Measurements from ENCODE around the gene ACACB.

Gene ACACB

GRCh38 chr12:109116611-109116949 lies 193 bp downstream of the ACACB start:
- no peak overlapping the region for H3K4me3 ChIP-seq (replicated peaks; ENCODE audit: low read depth, low read length)
- H3K27me3 ChIP-seq (replicated peaks; ENCODE audit: control insufficient read depth, insufficient read depth, low read length), result no peaks in the 10 kb centered on the region
- TF ChIP-seq, protein P1, sequence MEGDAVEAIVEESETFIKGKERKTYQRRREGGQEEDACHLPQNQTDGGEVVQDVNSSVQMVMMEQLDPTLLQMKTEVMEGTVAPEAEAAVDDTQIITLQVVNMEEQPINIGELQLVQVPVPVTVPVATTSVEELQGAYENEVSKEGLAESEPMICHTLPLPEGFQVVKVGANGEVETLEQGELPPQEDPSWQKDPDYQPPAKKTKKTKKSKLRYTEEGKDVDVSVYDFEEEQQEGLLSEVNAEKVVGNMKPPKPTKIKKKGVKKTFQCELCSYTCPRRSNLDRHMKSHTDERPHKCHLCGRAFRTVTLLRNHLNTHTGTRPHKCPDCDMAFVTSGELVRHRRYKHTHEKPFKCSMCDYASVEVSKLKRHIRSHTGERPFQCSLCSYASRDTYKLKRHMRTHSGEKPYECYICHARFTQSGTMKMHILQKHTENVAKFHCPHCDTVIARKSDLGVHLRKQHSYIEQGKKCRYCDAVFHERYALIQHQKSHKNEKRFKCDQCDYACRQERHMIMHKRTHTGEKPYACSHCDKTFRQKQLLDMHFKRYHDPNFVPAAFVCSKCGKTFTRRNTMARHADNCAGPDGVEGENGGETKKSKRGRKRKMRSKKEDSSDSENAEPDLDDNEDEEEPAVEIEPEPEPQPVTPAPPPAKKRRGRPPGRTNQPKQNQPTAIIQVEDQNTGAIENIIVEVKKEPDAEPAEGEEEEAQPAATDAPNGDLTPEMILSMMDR (IDR thresholded peaks at IDR 0.05; ENCODE audit: insufficient read depth, low read length, poor library complexity, severe bottlenecking), result no peak
- no peaks in the 10 kb centered on the region for H3K36me3 ChIP-seq (ENCODE audit: control insufficient read depth, insufficient read depth, low read length)
- DNase-seq (ENCODE audit: extremely low read depth, insufficient read length), result no peak

GRCh38 chr12:109120095-109120494 lies 3.7 kb downstream of the ACACB start:
- H3K4me3 ChIP-seq (replicated peaks; ENCODE audit: low read depth, low read length), result no peak overlapping the region
- no peak for DNase-seq (ENCODE audit: extremely low read depth, insufficient read length)
- H3K36me3 ChIP-seq (ENCODE audit: control insufficient read depth, insufficient read depth, low read length), result no peaks in the 10 kb centered on the region
- no peaks in the 10 kb centered on the region for H3K27me3 ChIP-seq (replicated peaks; ENCODE audit: control insufficient read depth, insufficient read depth, low read length)
- TF ChIP-seq, protein P1 (IDR thresholded peaks at IDR 0.05; ENCODE audit: insufficient read depth, low read length, poor library complexity, severe bottlenecking), result no peak

GRCh38 chr12:109120557-109120956 lies 4.2 kb downstream of the ACACB start:
- H3K36me3 ChIP-seq (ENCODE audit: control insufficient read depth, insufficient read depth, low read length), result no peaks in the 10 kb centered on the region
- TF ChIP-seq, protein P1 (IDR thresholded peaks at IDR 0.05; ENCODE audit: insufficient read depth, low read length, poor library complexity, severe bottlenecking), result no peak
- H3K4me3 ChIP-seq (replicated peaks; ENCODE audit: low read depth, low read length), result no peak overlapping the region
- no peak for DNase-seq (ENCODE audit: extremely low read depth, insufficient read length)
- no peaks in the 10 kb centered on the region for H3K27me3 ChIP-seq (replicated peaks; ENCODE audit: control insufficient read depth, insufficient read depth, low read length)

DNA sequence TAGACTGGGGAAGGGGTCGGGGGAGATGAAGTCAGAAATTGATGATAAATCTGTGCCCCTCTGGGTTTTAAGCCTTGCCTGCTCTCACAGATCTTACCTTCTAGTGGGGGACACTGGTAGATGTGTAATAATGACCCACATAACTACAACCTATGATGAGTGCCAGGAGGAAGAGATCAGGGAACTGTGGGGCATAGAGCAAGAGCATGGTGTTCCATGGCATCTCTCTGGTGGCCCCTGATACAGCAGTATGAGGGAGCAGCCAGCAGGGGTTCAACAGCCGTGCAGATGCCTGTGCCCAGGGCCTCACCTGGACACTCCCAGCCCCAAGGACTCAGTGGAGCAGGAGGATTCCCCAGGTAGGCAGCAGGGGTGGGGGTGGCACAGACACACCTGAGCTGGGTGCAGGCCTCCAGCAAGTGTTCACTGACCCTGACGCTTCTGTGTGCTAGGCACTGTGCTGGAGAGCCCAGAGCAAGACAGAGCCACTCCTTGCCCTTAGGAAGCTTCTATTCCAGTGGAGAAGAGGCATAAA lies 5.0 kb downstream of the ACACB start:
- Histone ChIP-seq H3K4me3 (replicated peaks; ENCODE audit: low read depth, low read length) (no peak overlapping the region), H3K27me3 (replicated peaks; ENCODE audit: control insufficient read depth, insufficient read depth, low read length) (no peaks in the 10 kb centered on the region), H3K36me3 (ENCODE audit: control insufficient read depth, insufficient read depth, low read length) (no peaks in the 10 kb centered on the region)
- DNase-seq (ENCODE audit: extremely low read depth, insufficient read length), result no peak
- TF ChIP-seq, protein P1 (IDR thresholded peaks at IDR 0.05; ENCODE audit: insufficient read depth, low read length, poor library complexity, severe bottlenecking), result no peak

DNA sequence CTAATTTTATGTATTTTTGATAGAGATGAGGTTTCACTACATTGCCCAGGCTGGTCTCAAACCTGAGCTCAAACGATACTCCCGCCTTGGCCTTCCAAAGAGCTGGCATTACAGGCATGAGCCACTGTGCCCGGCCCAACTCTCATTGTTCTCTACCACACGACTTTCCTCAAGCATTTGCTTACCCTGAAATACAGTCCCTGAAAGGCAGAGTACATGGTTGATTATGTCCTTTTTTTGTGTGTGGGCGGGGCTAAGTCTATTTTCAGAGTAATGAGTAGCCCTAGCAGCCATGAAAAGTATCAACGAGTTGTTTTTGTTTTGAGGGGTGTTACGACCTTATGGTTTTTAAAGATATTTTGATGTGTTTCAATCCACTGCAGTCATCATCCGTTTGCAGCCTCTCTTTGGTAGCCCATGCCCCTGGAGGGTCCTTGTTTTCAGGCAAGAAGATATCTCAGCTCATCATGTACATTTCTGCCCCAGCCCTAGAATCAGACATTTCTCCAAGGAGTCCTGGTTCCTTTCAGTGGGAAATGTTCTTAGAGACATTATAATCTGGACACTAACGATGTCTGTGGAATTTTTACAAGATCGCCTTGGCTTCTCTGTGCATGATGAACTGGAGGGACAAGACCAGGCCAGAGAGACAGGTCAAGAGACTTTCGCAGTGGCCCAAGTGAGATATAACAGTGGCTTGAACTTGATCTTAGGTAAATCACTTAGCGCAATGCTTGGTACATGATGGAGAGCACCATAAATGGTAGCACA lies 8.7 kb downstream of the ACACB start:
- DNase-seq (ENCODE audit: extremely low read depth, insufficient read length), result no peak
- Histone ChIP-seq H3K36me3 (ENCODE audit: control insufficient read depth, insufficient read depth, low read length) (no peaks in the 10 kb centered on the region), H3K27me3 (replicated peaks; ENCODE audit: control insufficient read depth, insufficient read depth, low read length) (no peaks in the 10 kb centered on the region), H3K4me3 (replicated peaks; ENCODE audit: low read depth, low read length) (no peak overlapping the region)
- TF ChIP-seq, protein P1 (IDR thresholded peaks at IDR 0.05; ENCODE audit: insufficient read depth, low read length, poor library complexity, severe bottlenecking), result no peak

Measured in GM06990 (cell line).